Fibroblast of peridontal ligament (primary cell): ENCODE measurements around the gene WHRN.

Experiments used
- DNase-seq: peaks from one replicate; pipeline ENCODE4 v3.0.0-alpha.2; 2010; ENCODE audit errors: extremely low read depth

Gene WHRN

GRCh38 chr9:114449236-114449635 is 56.0 kb downstream of the WHRN start:
- DNase-seq = peak; percentile 1

GRCh38 chr9:114448706-114449105 is 56.6 kb downstream of the WHRN start:
- DNase-seq = peak; percentile 48

- no peak for DNase-seq
These were observed 58.4 kb downstream of the WHRN start for GRCh38 chr9:114446672-114447450.

GRCh38 chr9:114446036-114446435 is 59.2 kb downstream of the WHRN start:
- peak; percentile 63 for DNase-seq

- DNase-seq = no peak
These were observed 59.7 kb downstream of the WHRN start for GRCh38 chr9:114445616-114446015.

- no peak for DNase-seq
These were observed 63.3 kb downstream of the WHRN start for GRCh38 chr9:114442022-114442421.

- no peak for DNase-seq
These were observed 67.8 kb downstream of the WHRN start for GRCh38 chr9:114437401-114437893.

- DNase-seq = peak; percentile 55
These were observed 70.4 kb downstream of the WHRN start for GRCh38 chr9:114434878-114435311.

- no peak for DNase-seq
These were observed 71.5 kb downstream of the WHRN start for GRCh38 chr9:114433720-114434255.

- DNase-seq = no peak
These were observed 72.2 kb downstream of the WHRN start for GRCh38 chr9:114433086-114433485.

- no peak for DNase-seq
These were observed 72.8 kb downstream of the WHRN start for GRCh38 chr9:114432323-114433067.

GRCh38 chr9:114431770-114432169 is 73.5 kb downstream of the WHRN start:
- DNase-seq = no peak

- DNase-seq = no peak
These were observed 74.3 kb downstream of the WHRN start for GRCh38 chr9:114431003-114431402.

GRCh38 chr9:114430457-114430856 is 74.8 kb downstream of the WHRN start:
- no peak for DNase-seq

- no peak for DNase-seq
These were observed 75.8 kb downstream of the WHRN start for GRCh38 chr9:114429488-114429887.

- no peak for DNase-seq
These were observed 76.8 kb downstream of the WHRN start for GRCh38 chr9:114428466-114428865.

- no peak for DNase-seq
These were observed 77.6 kb downstream of the WHRN start for GRCh38 chr9:114427644-114428043.

GRCh38 chr9:114426046-114426948 is 79.0 kb downstream of the WHRN start:
- DNase-seq = no peak

GRCh38 chr9:114425126-114425525 is 80.1 kb downstream of the WHRN start:
- no peak for DNase-seq

- no peak for DNase-seq
These were observed 81.1 kb downstream of the WHRN start for GRCh38 chr9:114424126-114424525.

GRCh38 chr9:114423181-114423580 is 82.1 kb downstream of the WHRN start:
- DNase-seq = no peak

GRCh38 chr9:114421147-114421546 is 84.1 kb downstream of the WHRN start:
- DNase-seq = no peak
